ENCODE data around the gene MARCHF2. TPM values are rescaled to one million over a fixed set of nuclear protein-coding genes. Genes with fewer than 3 reads are reported as not detected.

The MARCHF2 gene
- total RNA-seq, 4 donors from 2014 or later, result 167 to 296 (median 203) TPM

- ATAC-seq (ENCODE audit: low FRiP score) (peak; percentile 97), DNase-seq (ENCODE audit: low spot score) (peak; percentile 97)
- no peak for TF ChIP-seq CTCF (IDR thresholded peaks at IDR 0.05)
Observed at GRCh38 chr19:8444677-8445487, 31.8 kb downstream of the MARCHF2 start, which contains the start of gene HNRNPM. Gene HNRNPM (plus strand): TSS chr19:8444975. CDS start chr19:8444999, 24 bp downstream.

GRCh38 chr19:8445488-8446001 is 32.4 kb downstream of the MARCHF2 start:
- peak; percentile 40 for DNase-seq (ENCODE audit: low spot score)
- no peak for TF ChIP-seq CTCF (IDR thresholded peaks at IDR 0.05)
- ATAC-seq (ENCODE audit: low FRiP score), result peak; percentile 48

GRCh38 chr19:8446061-8446709 is 33.1 kb downstream of the MARCHF2 start:
- DNase-seq (ENCODE audit: low spot score), result no peak
- no peak for TF ChIP-seq CTCF (IDR thresholded peaks at IDR 0.05)
- ATAC-seq (ENCODE audit: low FRiP score), result no peak

- DNase-seq (ENCODE audit: low spot score), result no peak
- no peak for ATAC-seq (ENCODE audit: low FRiP score)
- no peak for TF ChIP-seq CTCF (IDR thresholded peaks at IDR 0.05)
Observed at GRCh38 chr19:8449830-8450229, 36.7 kb downstream of the MARCHF2 start.

- no peak for ATAC-seq (ENCODE audit: low FRiP score)
- no peak for DNase-seq (ENCODE audit: low spot score)
- no peak for TF ChIP-seq CTCF (IDR thresholded peaks at IDR 0.05)
Observed at GRCh38 chr19:8451377-8451776, 38.3 kb downstream of the MARCHF2 start.

- no peak for TF ChIP-seq CTCF (IDR thresholded peaks at IDR 0.05)
- DNase-seq (ENCODE audit: low spot score) (no peak), ATAC-seq (ENCODE audit: low FRiP score) (no peak)
Observed at GRCh38 chr19:8451885-8452284, 38.8 kb downstream of the MARCHF2 start.

Measured in omental fat pad (tissue), 4 donors.